Measurements from ENCODE around the gene AGO4. TPM values are rescaled to one million over a fixed set of nuclear protein-coding genes. Genes with fewer than 3 reads are reported as not detected.
A peak's percentile ranks its signal among the peaks of the same experiment; 100 is the strongest.
"Not testable (repeated sequence)": the region's sequence is repeated elsewhere in the genome, so short reads cannot be mapped to it uniquely, and the experiment has no call there.

AGO4 gene
- total RNA-seq, 4 donors from 2014 or later: 25.0 to 45.5 (median 31.1) TPM

DNA sequence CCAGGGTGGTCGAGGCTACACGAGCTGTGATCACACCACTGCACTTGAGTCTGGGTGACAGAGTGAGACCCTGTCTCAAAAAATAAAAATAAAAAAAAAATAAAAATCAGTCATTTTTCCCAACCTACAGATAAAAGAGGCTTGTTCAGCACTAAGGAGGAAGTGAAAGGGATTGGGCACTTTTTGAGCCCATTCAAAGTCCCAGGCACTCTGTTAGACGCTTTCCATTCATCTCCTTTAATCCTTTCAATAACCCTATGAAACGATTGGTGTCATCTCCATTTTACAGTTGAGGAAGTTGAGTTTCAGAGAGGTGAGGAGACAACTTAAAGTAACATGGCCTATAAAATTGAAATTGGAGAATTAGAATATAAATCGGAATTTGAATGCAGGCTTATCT, 10.4 kb upstream of the AGO4 start:
- TF ChIP-seq EP300 (IDR thresholded peaks at IDR 0.05) (no peak), POLR2A (IDR thresholded peaks at IDR 0.05) (no peak), CTCF (IDR thresholded peaks at IDR 0.05) (no peak), POLR2AphosphoS5 (IDR thresholded peaks at IDR 0.05) (no peak)

GRCh38 chr1:35798019-35798418, 9.8 kb upstream of the AGO4 start:
- not testable (repeated sequence) for ATAC-seq, H3K4me3 ChIP-seq, H3K36me3 ChIP-seq, H3K27ac ChIP-seq, H3K27me3 ChIP-seq, H3K9me3 ChIP-seq, H3K4me1 ChIP-seq
- 74 to 100% methylated on average over 1 to 2 of the region's 2 CpGs for WGBS, 2 donors (ENCODE audit: low coverage in 1 of 2)

More for the DNA sequence above, 10.4 kb upstream of the AGO4 start:
- WGBS, 2 donors (ENCODE audit: low coverage in 1 of 2): 62 to 90% methylated on average over 4 to 5 of the region's 5 CpGs
- Histone ChIP-seq H3K4me1 (no peaks in the 10 kb centered on the region), H3K27me3 (no peaks in the 10 kb centered on the region), H3K27ac (no peak overlapping the region), H3K36me3 (no peaks in the 10 kb centered on the region), H3K9me3 (no peaks in the 10 kb centered on the region), H3K4me3 (no peak overlapping the region)
- ATAC-seq: no peak

- H3K4me3 ChIP-seq, H3K27me3 ChIP-seq, H3K27ac ChIP-seq, ATAC-seq, H3K4me1 ChIP-seq, H3K36me3 ChIP-seq, H3K9me3 ChIP-seq: not testable (repeated sequence)
- 85 to 86% methylated on average over 5 to 6 of the region's 11 CpGs for WGBS, 2 donors (ENCODE audit: low coverage in 1 of 2)
Measured at GRCh38 chr1:35800167-35800887, 7.5 kb upstream of the AGO4 start.

DNA sequence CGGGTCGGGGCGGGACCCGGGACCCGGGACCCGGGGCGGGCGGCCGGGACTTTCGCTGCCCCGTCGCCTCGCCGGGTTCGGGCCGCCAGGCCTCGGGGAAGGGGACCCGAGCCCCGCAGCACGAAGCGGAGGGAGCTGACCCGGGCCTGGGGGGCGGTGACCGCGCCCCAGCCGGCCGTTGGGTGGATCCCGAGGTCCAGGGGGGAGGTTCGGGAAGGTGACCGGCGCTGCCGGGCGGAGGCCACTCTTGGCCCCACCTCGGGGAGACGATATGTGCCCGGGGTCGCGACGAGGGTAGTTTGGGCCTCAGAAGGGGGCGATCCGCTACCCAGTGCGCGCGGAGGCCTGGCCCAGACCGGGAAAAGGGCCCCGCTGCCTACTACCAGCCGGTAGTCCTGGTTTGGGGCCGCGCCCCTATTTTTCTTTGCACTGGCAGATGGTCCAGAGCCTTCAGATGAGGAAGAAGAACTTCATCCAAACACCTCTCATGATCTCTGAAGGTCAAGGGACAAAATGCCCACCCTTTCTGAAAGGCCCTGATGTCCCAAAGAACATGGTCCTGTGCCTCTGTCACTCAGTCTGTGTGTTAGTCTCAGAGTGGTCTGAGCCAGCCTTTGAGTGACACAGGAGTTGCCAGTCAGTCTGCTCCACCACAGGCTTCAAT, 766 bp downstream of the AGO4 start:
- Histone ChIP-seq H3K4me1 (peaks cover 2 to 56% (median 7%) of the 10 kb centered on the region in 3 donors), H3K9me3 (no peaks in the 10 kb centered on the region), H3K4me3 (peak overlapping the region; percentile 92 to 99), H3K27ac (peak overlapping the region; percentile 92 to 97 (median 94)), H3K36me3 (no peaks in the 10 kb centered on the region), H3K27me3 (no peaks in the 10 kb centered on the region)
- ATAC-seq: peak; percentile 54
- WGBS, 2 donors (ENCODE audit: low coverage in 1 of 2): 2% methylated on average over 8 of the region's 49 CpGs; no CpG with 5 or more reads in 1 of the 2 donors
- TF ChIP-seq EP300 (IDR thresholded peaks at IDR 0.05) (no peak), CTCF (IDR thresholded peaks at IDR 0.05) (peak in 1 of 4 experiments; percentile 15)

- no peaks in the 10 kb centered on the region for H3K9me3 ChIP-seq
- no peaks in the 10 kb centered on the region for H3K27me3 ChIP-seq
- no peak for TF ChIP-seq CTCF (IDR thresholded peaks at IDR 0.05)
- TF ChIP-seq POLR2AphosphoS5 (IDR thresholded peaks at IDR 0.05): no peak
- TF ChIP-seq EP300 (IDR thresholded peaks at IDR 0.05): no peak
- no peak for TF ChIP-seq POLR2A (IDR thresholded peaks at IDR 0.05)
- no peaks in the 10 kb centered on the region for H3K36me3 ChIP-seq
- WGBS, 2 donors (ENCODE audit: low coverage in 1 of 2): 26 to 29% methylated on average over 7 of the region's 7 CpGs
- peak overlapping the region; percentile 92 to 99 for H3K4me3 ChIP-seq
- peaks cover 2 to 57% (median 7%) of the 10 kb centered on the region in 3 donors for H3K4me1 ChIP-seq
- ATAC-seq: no peak
- H3K27ac ChIP-seq: peak overlapping the region; percentile 92 to 97 (median 94)
Measured at GRCh38 chr1:35809114-35810095, 1.6 kb downstream of the AGO4 start.

Data from gastroesophageal sphincter (tissue), 4 donors.